GM19035 (cell line): Measurements from ENCODE around the gene POLN.

Source experiments
- ATAC-seq: cut with Tn5 transposase; IDR thresholded peaks from one replicate; pipeline ENCODE4 v1.9.1; 2021; ENCODE audit not compliant: unreplicated experiment

POLN gene

DNA sequence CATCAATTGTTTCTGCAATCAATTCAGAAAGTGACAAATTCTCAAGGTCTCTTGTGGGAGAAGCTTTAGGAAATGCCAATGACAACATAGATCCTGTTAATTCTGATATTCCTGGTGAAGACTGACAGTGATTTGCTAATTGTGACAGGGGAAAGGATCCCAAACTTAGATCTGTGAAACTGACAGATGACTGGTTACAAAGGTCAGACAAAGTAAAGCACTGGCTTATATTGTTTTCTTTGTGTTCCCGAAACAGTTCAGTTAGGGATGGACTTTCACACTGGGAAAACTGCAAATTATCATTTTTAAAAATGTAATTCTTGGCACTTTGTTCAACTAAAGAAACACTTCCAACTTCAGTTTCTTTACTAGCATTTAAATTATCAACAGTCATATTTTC is 152.7 kb downstream of the POLN start:
- ATAC-seq, result no peak

DNA sequence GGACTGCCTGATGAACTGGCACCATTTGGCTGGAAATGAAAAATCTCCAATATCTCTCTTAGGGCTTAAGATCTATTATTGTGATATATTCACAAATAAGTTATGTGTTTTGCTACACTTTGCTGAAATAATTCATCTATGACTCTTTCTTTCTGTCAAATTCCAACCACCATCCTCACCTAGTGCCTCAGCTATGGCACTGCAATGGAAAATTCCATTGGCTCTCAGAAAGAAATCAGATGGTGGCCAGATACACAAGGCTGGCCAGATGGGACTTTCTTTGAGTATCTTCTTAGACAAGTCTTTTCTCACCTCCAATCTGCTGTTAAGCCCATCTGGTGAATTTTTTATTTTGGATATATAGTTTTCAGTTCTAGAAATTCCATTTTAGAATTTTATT is 154.8 kb downstream of the POLN start:
- no peak for ATAC-seq

DNA sequence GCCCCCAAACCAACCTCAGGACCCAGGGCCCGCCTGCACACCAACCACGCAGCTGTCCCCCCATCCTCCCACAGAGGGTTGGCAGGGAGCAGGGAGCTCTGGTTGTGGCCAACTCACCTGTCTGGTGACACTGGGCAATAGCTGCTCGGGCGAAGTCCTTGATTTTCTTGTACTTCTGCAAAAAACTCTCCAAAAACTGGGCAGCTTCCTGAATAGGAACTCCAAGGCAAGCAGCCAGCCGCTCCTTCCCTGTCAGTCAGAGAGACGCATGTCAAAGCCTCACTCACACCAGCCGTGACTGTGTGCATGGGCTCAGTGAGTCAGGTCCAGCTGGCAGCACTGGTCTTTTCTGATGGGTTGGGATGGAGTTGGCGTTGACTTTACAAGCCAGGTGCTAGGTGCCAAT is 156.4 kb downstream of the POLN start:
- ATAC-seq, result no peak

DNA sequence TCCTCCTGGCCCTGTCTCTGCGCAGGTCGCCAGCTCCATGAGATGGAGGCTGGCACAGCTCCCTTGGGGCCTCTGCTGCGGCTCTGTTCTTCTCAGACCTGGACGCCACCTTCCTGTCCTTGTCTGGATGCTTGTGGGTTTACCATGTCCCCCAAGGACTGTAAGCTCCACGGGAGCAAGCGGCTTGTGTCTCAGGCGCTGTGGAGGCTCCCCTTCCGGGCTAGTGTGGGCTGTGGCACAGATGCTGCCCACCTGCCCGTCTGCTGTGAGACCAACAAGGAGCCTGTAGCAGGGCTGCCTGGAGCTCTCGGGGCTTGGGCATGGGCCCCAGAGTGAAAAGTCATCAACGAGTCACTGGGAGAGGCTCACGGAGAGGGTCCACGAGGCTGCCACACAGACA is 157.6 kb downstream of the POLN start:
- ATAC-seq, result no peak

DNA sequence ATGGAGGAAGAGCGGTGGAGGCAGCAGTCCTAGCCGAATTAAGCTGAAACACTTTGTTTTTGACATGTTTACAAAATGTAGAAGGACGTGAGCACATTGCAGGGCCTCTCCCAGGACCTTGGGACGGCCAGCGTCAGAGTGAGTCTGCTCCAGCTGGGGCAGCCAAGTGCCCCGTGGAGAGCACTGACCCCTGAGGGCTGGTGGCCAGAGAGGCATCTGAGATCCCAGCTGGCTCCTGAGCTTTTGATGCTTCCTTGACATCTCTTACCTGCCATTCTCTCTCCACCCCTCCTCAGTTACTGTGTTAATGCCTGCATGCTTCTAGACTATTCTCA is 158.1 kb downstream of the POLN start:
- ATAC-seq, result no peak

DNA sequence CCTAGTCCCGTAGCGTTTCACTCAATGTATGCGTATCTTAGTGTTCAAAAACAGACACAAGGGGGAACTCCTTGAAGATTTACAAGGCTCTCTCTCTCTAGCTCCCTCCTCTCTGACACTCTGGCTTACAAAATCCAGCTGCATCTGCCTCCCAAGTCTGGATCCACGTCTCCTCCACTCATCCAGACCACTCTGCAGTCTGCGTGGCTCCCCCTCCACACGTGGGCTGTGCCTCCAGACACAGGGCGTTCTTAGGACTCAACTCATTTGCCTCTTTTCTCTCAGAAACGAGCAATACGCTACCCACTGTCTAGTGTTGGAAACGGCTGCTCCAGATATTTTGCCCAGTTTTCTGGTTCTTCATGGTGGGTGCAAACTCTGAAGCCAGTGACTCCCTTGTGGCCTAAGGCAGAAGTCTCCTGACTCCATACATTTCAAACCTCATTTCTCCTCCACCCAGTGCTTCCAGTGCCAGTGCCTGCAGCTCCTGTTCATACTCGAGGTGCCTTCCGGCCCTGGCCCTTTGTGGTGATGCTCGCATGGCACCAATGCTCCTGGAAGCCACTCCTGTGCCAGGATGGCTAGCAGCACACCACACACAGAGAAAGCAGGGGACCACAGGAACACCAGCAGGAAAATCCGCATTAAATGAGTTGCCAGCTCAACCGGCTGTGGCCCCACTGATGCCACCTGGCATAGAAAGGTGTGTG is 158.7 kb downstream of the POLN start:
- no peak for ATAC-seq

DNA sequence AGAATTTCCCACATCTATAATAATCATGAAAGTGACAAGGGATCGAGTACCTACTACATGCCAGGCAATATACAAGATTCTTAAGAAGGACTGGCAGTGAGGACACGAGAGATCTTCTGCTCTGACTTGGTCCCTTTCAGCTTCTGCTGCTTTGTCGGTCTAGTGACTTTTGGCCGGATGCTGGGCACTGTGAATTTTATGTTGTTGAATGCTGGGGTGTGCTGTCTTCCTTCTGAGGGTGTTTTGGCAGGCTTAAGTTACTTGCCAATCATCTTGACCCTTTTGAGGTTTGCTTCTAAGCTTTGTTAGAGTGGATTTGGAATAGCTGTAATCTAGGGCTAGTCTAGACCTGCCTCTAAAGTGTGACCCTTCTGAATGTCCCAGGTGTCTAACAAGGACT is 159.3 kb downstream of the POLN start:
- ATAC-seq, result no peak

DNA sequence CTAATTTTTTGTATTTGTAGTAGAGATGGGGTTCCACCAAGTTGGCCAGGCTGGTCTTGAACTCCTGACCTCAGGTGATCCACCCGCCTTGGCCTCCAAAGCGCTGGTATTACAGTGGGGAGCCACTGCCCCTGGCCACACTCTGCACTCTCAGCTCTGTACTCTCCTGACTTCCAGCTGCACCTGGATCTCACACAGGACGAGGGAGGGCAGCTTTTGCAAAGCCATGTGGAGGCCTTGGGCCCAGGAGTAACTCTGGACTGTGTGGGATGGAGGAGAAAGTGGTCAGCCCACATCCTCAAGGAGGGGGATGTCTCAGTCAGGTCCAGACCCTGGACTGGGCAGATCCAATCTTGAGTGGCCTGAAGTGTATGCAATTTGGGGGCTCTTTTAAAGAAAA is 159.8 kb downstream of the POLN start:
- ATAC-seq, result no peak

DNA sequence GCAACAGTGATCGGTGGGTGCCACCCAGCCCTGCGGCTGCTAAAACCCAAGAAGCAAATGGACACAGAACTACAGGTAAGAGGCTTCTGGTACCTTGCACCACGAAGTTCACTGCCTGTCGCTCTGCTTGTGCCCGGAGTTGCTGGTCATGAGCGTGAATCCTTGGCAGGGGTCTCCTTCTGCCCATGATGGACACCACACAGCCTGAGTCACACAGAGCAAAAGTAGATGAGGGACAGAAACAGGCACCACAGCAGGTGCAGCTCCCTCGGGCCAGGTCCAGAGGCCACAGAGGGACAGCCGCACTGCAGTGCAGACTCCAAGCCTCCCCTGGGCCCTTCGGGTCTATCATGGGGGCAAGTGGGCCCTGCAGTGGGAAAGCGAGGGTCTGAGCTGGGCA is 160.4 kb downstream of the POLN start:
- ATAC-seq, result no peak

DNA sequence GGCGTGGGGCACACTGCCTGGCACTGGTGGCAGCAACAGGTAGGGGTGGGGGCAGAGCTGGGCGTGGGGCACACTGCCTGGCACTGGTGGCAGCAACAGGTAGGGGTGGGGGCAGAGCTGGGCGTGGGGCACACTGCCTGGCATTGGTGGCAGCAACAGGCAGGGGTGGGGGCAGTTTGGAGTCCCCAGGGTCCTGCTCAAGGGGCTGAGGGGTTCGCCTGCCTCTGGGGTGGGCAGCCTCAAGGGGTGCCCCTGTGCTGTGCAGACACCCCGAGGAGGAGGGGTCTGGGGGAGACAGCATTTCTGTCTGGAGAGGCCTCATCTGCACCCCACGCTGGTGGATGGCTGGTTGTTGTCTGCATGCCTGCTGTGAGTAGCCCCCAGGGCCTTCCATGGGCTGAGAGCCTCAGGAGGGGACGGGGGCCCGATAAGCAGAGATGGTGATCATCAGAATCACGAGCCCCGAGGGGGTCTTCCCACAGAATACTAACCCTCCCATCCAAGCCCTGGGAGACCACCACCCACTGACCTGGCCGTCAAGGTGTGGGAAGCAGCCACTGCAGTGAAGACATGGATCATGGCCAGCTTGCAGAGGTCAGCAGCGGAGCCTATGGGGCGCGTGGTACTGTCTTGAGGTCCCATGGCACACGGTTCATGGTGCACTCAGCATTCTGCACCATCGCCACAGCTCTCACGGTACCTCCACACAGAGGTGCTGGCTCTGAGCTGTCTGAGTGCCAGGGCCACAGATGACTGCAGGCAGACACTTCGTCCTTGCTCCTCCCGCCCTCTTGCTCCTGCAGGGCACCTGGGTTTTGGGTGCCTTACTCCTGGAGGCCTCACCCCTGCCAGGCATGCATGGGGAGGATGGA is 161.3 kb downstream of the POLN start:
- no peak for ATAC-seq

DNA sequence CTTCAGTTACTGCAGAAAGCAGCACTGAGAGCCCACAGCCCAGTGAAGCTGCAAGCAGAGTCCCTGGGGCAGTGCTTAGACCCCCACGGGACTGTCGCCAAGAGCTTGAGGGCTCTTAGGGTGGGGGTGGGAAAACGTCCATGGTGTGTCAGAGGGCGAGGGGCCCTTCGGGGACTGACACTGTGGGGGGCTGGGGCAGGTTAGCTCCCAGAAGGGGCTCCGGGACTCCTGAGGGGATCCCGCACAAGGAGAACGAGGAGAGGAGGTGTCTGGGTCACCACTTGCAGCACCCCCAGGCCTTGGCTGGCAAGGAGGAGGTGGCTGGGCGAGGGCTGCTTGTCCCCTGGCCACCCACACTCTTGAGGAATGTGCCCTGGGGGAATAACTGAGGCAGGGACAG is 162.0 kb downstream of the POLN start:
- ATAC-seq, result no peak

DNA sequence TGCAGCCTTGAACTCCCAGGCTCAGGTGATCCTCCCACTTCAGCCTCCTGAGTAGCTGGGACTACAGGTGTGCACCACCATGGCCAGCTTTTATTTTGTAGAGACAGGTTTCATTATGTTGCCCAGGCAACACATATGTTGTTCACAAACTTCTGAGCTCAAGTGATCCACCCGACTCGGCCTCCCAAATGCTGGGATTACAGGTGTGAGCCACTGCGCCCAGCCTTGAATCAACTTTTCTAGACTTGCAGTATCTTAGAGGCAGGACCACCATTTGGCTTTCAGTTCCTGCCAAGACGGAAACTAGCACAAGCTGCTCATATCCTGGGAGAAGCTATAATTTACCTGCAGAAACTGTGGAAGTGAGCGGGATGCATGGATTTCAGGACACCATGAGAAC is 162.9 kb downstream of the POLN start:
- no peak for ATAC-seq

DNA sequence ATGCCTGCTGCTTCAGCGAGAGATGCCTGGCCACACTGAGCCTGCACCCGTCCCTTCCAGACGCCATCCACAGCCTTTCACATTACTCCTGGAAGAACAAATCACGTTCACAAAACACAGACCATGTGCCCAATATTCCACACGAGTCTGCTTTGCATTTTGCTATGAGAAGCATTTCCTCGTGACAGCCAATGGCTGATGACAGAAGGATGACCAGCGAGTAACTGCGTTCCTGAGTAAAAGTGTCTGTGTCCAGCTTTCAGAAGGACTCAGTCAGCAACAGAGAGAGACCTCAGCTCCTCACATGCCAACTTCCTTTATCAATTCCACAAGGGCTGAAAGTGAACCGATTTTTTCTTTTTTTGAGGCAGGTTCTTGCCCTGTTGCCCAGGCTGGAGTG is 163.3 kb downstream of the POLN start:
- no peak for ATAC-seq

DNA sequence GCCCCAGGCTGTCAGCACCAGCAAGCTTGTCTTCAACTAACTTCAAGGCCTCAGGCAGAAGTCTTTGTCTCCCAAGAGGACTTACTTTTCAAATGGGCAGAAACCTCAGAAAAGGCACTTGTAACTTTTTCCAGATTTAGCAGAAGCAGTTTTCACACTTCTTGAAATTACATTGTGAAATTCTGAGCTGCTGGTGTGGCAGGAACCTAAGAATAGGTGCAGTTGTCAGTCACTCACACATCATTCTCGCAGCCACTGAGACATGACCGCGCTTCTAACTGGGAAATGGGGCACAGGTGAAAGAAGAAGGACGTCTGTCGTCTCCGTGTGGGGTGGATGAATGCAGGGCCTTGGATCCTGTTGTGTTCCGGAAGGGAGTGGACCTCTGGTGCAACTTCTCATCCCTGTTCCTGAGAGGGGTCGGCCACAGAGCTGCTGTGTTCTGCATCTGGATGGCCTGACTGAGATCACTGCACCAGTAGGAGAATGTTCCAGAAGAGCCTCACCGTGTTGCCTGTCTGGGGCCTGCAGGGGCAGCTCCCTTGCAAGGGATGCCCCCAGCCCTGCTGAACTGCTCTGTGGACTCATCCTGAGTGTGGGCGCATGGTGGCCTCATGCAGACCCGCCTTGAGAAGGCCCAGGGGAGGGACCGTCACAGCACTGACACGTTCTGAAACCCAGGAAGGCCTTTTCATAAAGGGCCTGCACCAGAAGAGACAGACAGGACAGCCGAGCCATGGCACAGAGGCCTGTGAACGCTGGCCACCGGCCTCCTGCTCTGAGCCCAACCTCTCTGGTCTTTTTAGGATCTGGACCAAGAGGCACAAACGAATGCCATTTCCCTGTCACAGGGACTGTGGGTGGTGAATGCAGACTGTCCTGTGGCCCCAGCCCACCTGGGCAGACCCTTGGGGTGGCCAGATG is 164.1 kb downstream of the POLN start:
- no peak for ATAC-seq

DNA sequence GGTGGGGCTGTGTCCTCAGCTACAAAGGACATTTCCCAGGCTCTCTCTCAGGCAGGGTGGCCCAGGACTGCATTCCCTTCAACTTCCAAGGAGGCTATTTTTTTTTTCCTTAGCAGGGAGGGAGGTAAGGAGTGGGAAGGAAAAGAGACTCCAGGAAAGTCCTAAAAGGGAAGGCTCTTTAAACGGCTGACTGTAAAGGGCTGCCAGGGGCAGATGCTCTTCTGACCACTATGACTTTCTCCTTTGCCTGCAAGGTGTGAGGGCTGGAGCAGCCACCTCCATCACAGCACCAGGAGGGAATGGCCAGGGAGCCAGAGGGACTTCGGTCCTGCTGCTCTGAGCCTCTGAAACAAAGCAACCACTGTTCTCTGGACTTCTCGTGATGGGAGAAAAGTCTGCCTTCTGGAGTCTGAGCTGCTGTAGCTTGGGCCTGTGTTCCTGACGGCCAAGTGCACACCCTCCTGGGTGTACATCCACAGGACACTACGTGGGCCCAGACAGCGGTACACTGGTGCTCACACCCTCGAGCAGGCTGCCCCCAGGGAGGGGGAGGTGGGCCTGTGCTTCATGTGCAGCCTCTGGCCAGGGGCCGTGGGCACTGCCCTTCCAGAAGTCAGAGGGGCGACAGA is 164.9 kb downstream of the POLN start:
- no peak for ATAC-seq

DNA sequence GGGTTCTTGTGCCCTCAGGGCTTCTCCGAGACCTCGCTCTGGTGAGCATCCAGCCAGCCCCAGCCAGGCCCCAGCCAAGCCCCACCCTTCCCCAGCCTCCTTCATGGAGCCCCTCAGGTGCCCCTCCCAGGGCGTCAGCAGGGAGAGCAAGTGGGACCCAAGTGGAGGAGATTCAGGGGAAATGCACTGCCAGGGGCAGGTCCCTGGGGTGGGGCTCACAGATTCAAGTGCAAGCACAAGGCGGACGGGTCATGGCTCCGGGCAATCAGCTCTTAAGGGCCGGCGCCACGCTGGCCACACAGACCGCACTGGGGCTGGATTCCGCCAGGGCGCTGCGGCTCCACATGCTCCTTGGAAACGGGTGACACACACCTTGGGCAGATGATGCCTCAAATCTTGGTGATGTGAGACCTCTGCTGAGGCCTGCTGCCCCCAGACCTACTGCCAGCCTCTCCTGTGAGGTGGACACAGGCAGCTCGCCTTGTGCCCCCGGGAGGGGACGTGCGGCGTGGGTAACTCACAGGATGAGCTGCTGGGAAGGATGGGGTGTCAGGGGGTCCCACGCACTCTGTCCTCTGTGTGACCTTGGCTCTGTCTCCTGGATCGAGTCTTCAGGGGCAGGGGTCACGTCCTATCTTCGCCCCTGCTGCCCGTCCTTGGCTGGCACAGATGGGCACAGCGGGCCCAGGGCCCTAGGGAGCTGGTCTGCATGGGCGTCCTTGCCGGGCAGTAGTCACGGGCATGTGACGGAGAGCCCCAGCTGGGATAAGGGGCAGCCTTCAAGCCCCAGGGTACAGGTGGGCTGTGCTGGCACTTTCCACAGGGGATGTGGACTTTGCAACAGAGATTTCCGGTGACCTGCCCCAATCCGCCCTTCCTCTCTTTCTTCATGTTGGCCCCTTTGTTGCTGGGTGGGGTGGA is 165.7 kb downstream of the POLN start:
- no peak for ATAC-seq

DNA sequence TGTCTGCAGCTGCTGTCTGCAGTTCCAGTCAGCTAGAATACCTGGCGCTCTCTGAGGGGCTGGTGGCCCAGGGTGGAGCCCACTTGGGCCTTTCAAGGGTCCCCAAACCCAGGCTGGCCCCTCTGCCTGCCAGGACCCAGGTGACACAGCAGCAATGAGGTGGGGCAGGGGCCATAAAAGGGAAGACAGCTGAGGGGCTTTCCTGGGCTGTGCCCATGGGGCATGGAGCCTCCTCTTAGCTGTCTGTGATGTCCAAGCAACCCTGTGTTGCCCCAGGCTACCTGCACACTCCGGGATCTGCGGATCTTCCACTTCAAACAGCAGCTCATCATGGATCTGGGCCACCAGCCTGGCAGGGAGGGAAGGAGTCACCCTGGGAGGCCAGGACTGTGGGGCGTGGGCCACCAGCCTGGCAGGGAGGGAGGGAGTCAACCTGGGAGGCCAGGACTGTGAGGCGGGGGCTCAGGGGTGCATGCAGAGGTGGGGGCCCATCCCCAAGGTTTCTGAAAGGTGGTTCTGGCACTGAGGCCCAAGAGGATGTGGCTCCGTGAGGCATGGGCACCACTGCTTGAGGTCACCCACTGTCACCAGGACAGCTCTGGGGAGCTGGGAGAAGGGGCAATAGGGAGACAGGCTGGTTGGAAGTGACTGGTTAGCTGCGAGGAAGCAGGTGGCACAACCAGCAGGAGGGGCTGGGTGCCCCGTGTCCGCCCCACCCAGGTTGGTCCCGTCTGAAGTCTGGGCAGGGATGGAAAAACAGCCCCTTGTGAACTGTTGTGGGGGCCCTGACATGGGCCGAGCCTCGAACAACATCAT is 166.5 kb downstream of the POLN start:
- no peak for ATAC-seq

DNA sequence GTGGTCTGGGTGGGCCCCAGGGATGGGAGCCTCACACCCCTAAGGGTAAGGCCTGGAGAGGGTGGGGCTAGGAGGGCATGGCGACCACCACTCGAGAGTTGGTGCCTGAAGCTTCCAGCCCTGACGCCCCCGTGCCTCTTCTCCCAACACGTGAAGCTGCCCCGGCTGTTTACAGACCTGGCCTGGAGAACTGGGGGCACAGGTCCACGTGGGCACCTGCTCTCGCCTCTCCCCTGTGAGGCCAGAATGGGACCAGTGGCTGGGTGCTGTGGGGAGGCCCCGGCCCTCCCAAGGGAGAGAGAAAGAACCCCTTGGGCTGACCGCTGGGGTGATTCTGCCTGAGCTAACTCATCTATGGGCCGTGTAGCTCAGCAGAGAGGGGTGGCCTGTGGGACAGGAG is 167.3 kb downstream of the POLN start:
- no peak for ATAC-seq

DNA sequence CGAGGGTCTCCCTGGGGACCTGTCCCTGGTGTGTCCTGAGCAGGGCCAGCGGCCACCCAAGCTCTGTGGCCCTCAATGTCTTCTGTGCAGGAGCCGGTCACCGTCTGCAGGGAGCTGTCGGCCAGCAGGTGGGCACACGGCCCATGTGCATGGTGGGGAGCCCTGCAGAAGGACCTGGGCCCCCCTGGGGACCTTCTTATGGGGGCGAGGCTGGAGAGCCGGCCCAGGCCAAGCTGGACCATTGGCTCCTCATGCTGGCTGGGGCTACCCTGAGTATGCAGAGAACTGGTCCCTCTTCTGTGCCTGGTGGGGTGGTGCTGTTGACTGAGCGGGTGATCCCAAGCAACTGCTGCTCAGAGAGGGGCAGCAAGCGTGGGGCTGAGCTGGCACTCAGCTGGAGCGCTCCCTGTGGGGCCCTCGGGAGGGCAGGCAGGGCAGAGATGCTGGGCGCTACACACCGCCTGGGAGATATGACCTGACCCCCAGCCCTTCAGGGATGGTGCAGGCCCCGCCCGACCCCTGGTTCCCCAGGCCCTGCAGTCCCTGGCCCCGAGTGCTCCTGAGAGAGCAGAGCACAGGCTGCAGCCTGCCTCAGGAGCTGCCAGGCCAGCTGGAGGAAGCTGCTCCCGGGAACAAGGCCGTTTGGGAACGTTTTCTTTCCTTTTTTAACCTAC is 168.0 kb downstream of the POLN start:
- no peak for ATAC-seq
